K562 (cell line): ENCODE results near the gene TMEM131. TPM values are rescaled to one million over a fixed set of nuclear protein-coding genes. Genes with fewer than 3 reads are reported as not detected.
A peak's percentile ranks its signal among the peaks of the same experiment; 100 is the strongest.

ENCODE experiments used
- ATAC-seq: fragments of 200-7000 bp; cut with Tn5 transposase; 3 replicates; pipeline ENCODE4 v1.9.1; 2020; ENCODE audit warnings: moderate library complexity
- BruUV-seq: library from RNA; stranded (reverse); fragments of 400-500 nt; replicated peaks from 2 replicates; lab custom pipeline; 2021; lab: Mats Ljungman, UMichigan
- CTCF ChIA-PET: fragments of 300-600 bp; formaldehyde crosslinking; extraction: SDS; loops from one replicate; lab custom pipeline; 2021; ENCODE audit warnings: low intra/inter-chr PET ratio; lab: Yijun Ruan, JAX
- POLR2A ChIA-PET: fragments of 300-600, 350-650 bp; sonication (Branson Sonifier 250); formaldehyde crosslinking; extraction: SDS; loops from one replicate; lab custom pipeline; 2021; ENCODE audit warnings: antibody characterized with exemption, inconsistent platforms; lab: Yijun Ruan, JAX
- DNase-seq, 4 experiments: peaks; one replicate each; pipeline versions ENCODE4 v3.0.0 to v3.0.0-alpha.2; 2011 to 2018; ENCODE audit warnings: low spot score in 3 of 4, mixed read lengths in 3 of 4; ENCODE audit errors: extremely low read depth in 1 of 4
- FAIRE-seq: peaks from 2 replicates; lab custom pipeline; 2011; peaks lifted over from hg19 to GRCh38; lab: Jason Lieb, UNC
- H2AFZ ChIP-seq: 2 replicates; pipeline ENCODE4 v1.6.0; 2011; ENCODE audit warnings: low read depth, low read length, control low read depth, inconsistent platforms
- H3K27ac ChIP-seq: fragments of 200-600 bp; 3 replicates; pipeline ENCODE4 v1.8.0; 2011; ENCODE audit warnings: low read depth, mild to moderate bottlenecking, control low read depth, inconsistent platforms, low read length, moderate library complexity, mixed read lengths; ENCODE audit errors: extremely low read depth
- H3K27me3 ChIP-seq, 2 experiments: fragments of 300-600 bp in 1 of 2; 2 replicates in 1 of 2; 3 replicates in 1 of 2; pipeline versions ENCODE4 v1.6.0 to v1.8.0; 2011; ENCODE audit warnings: inconsistent platforms in 2 of 2, low read length in 2 of 2, mild to moderate bottlenecking in 1 of 2, mixed read lengths in 1 of 2, moderate library complexity in 1 of 2; ENCODE audit not compliant: control insufficient read depth in 2 of 2, insufficient read depth in 2 of 2
- H3K36me3 ChIP-seq: fragments of 300-600 bp; 3 replicates; pipeline ENCODE4 v1.8.0; 2011; ENCODE audit warnings: mild to moderate bottlenecking, low read length, inconsistent platforms; ENCODE audit not compliant: control insufficient read depth, insufficient read depth
- H3K4me1 ChIP-seq, 2 experiments: fragments of 200-600 bp in 1 of 2; replicated peaks in 1 of 2; 2 replicates in 1 of 2; 3 replicates in 1 of 2; pipeline versions ENCODE4 v1.5.1 to v1.8.0; 2011; ENCODE audit warnings: inconsistent platforms in 2 of 2, low read length in 2 of 2, mild to moderate bottlenecking in 1 of 2, mixed read lengths in 1 of 2, moderate library complexity in 1 of 2; ENCODE audit not compliant: control insufficient read depth in 2 of 2, insufficient read depth in 2 of 2
- H3K4me2 ChIP-seq: 2 replicates; pipeline ENCODE4 v1.6.1; 2011; ENCODE audit warnings: low read length, control low read depth, inconsistent platforms, mixed read lengths; ENCODE audit not compliant: insufficient read depth
- H3K4me3 ChIP-seq: fragments of 200-600 bp; sonication (generic), shearing (Covaris generic); 2 replicates; pipeline ENCODE4 v1.5.1; 2016; ENCODE audit warnings: control low read depth, inconsistent platforms
- H3K79me2 ChIP-seq: fragments of 200-600 bp; 3 replicates; pipeline ENCODE4 v1.8.0; 2011; ENCODE audit warnings: low read length, inconsistent platforms; ENCODE audit not compliant: control insufficient read depth, insufficient read depth
- H3K9ac ChIP-seq, 2 experiments: 2 replicates each; pipeline versions ENCODE4 v1.6.0 to v1.6.1; 2011; ENCODE audit warnings: low read depth in 2 of 2, low read length in 2 of 2, control low read depth in 1 of 2, inconsistent platforms in 1 of 2, mild to moderate bottlenecking in 1 of 2, mixed read lengths in 1 of 2; ENCODE audit not compliant: insufficient read depth in 1 of 2
- H3K9me1 ChIP-seq: one replicate; pipeline ENCODE4 v1.6.0; 2011; ENCODE audit warnings: inconsistent platforms, mild to moderate bottlenecking, low read length, moderate library complexity; ENCODE audit not compliant: control insufficient read depth, insufficient read depth
- H3K9me3 ChIP-seq: replicated peaks from 2 replicates; pipeline ENCODE4 v1.5.1; 2011; ENCODE audit warnings: low read depth, low read length, inconsistent platforms; ENCODE audit not compliant: control insufficient read depth, insufficient read depth
- H4K20me1 ChIP-seq: replicated peaks from 2 replicates; pipeline ENCODE4 v1.6.1; 2011; ENCODE audit warnings: low read length, inconsistent platforms, mixed read lengths; ENCODE audit not compliant: control insufficient read depth, insufficient read depth
- CBFA2T3 ChIP-seq: fragments of 450-650 bp; IDR thresholded peaks from 2 replicates; pipeline ENCODE4 v1.6.1; 2017
- EGR1 ChIP-seq: fragments of 450-650 bp; conservative IDR thresholded peaks from 2 replicates; pipeline ENCODE4 v1.6.1; 2017; ENCODE audit warnings: mild to moderate bottlenecking
- ETV1 ChIP-seq: fragments of 450-650 bp; conservative IDR thresholded peaks from 2 replicates; pipeline ENCODE4 v1.6.1; 2016; ENCODE audit warnings: missing genetic modification characterization, control low read depth, low read depth, missing compliant biosample characterization
- HDAC1 ChIP-seq, 2 experiments: fragments of 450-650 bp; IDR thresholded peaks; 2 replicates each; pipeline ENCODE4 v1.6.1; 2016 to 2017; ENCODE audit warnings: inconsistent platforms in 1 of 2, mild to moderate bottlenecking in 1 of 2, moderate library complexity in 1 of 2
- LEF1 ChIP-seq: fragments of 450-650 bp; IDR thresholded peaks from 2 replicates; pipeline ENCODE4 v1.6.1; 2016; ENCODE audit warnings: mild to moderate bottlenecking
- MTA1 ChIP-seq: fragments of 450-650 bp; IDR thresholded peaks from 2 replicates; pipeline ENCODE4 v1.6.1; 2017; ENCODE audit warnings: borderline replicate concordance
- MTF1 ChIP-seq: fragments of 250-450 bp; sonication (Bioruptor Pico); IDR thresholded peaks from 2 replicates; pipeline ENCODE4 v1.9.0; 2021; ENCODE audit warnings: moderate library complexity, mild to moderate bottlenecking, inconsistent platforms, borderline replicate concordance
- NELFE ChIP-seq: IDR thresholded peaks from 2 replicates; pipeline ENCODE4 v1.6.1; 2011; ENCODE audit warnings: mild to moderate bottlenecking; ENCODE audit not compliant: insufficient read depth, insufficient read length
- RBBP5 ChIP-seq: fragments of 200-600 bp; sonication (generic); IDR thresholded peaks from 2 replicates; pipeline ENCODE4 v1.6.1; 2012; ENCODE audit warnings: borderline replicate concordance, mild to moderate bottlenecking, low read length, control low read depth, inconsistent platforms; ENCODE audit not compliant: insufficient read depth, poor library complexity, severe bottlenecking
- SIX5 ChIP-seq, 2 experiments: IDR thresholded peaks; 2 replicates each; pipeline ENCODE4 v1.6.1; 2011; ENCODE audit warnings: low read length in 2 of 2, borderline replicate concordance in 1 of 2, low read depth in 1 of 2, mild to moderate bottlenecking in 1 of 2, moderate library complexity in 1 of 2; ENCODE audit not compliant: insufficient read depth in 1 of 2
- SMARCB1 ChIP-seq: IDR thresholded peaks from 2 replicates; pipeline ENCODE4 v1.6.1; 2011; ENCODE audit warnings: improper control_type of control experiment, low read depth; ENCODE audit not compliant: insufficient read length
- STAT5A ChIP-seq: IDR thresholded peaks from 2 replicates; pipeline ENCODE4 v1.6.1; 2012; ENCODE audit warnings: low read length, inconsistent platforms, borderline replicate concordance
- ZNF282 ChIP-seq: sonication (generic); formaldehyde crosslinking; IDR thresholded peaks from 2 replicates; pipeline ENCODE4 v1.8.1; 2023; ENCODE audit warnings: missing genetic modification reagents
- ZNF354B ChIP-seq: fragments of 250-450 bp; sonication (Bioruptor Pico); IDR thresholded peaks from 2 replicates; pipeline ENCODE4 v1.4.0; 2020
- WGBS: fragments of 100-300 bp; shearing (Covaris generic); methylation state at CpG from one replicate; pipeline ENCODE4 v1.1.6; 2016; ENCODE audit warnings: low coverage, mixed read lengths; ENCODE audit not compliant: insufficient coverage; ENCODE audit errors: missing lambda C conversion rate; 5-methylcytosine and 5-hydroxymethylcytosine counted together
- in situ Hi-C: fragments of 300-500 bp; cut with MboI; formaldehyde crosslinking; loops from 4 replicates; pipeline ENCODE4 v1.15.0; 2018; ENCODE audit warnings: inconsistent platforms, mixed read lengths
- intact Hi-C: fragments of 100-400 bp; cut with micrococcal nuclease; formaldehyde crosslinking; loops from 2 replicates; pipeline ENCODE4 v1.14.2; 2022
- polyA plus RNA-seq, 8 experiments: library from polyadenylated mRNA; depleted of rRNA in 4 of 8; stranded (reverse) in 5 of 8; unstranded in 3 of 8; fragments of >200 nt; fragmentation: Nextera tagmentation in 2 of 8; fragmentation: Illumina TruSeq in 1 of 8; extraction: Ambion mirVana in 2 of 8; extraction: Trizol in 1 of 8; gene quantifications; 2 replicates each; pipeline versions ENCODE4 v1.2.1 to v1.2.3, GENCODE V29; 2011 to 2014; ENCODE audit warnings: inconsistent platforms in 1 of 8, missing spikeins in 1 of 8
- total RNA-seq, 7 experiments: library from RNA; depleted of rRNA in 6 of 7; stranded (reverse); fragments of >200 nt in 6 of 7; fragmentation: Illumina TruSeq in 2 of 7; extraction: Trizol in 2 of 7; gene quantifications; 2 replicates each; pipeline versions ENCODE4 v1.2.1 to v1.2.3, GENCODE V29; 2011 to 2021; ENCODE audit warnings: low replicate concordance in 1 of 7
- TF ChIP-seq, protein P1 (sequence below): fragments of 450-650 bp; IDR thresholded peaks from 2 replicates; pipeline ENCODE4 v1.7.0; 2016; ENCODE audit warnings: borderline replicate concordance

TMEM131 gene
- total and polyA plus RNA-seq, 9 of the 15 experiments (the other 6 are each of a cell fraction or from before 2014, with no cell fraction given), result 2.5 to 21.1 (median 12.4) TPM

DNA sequence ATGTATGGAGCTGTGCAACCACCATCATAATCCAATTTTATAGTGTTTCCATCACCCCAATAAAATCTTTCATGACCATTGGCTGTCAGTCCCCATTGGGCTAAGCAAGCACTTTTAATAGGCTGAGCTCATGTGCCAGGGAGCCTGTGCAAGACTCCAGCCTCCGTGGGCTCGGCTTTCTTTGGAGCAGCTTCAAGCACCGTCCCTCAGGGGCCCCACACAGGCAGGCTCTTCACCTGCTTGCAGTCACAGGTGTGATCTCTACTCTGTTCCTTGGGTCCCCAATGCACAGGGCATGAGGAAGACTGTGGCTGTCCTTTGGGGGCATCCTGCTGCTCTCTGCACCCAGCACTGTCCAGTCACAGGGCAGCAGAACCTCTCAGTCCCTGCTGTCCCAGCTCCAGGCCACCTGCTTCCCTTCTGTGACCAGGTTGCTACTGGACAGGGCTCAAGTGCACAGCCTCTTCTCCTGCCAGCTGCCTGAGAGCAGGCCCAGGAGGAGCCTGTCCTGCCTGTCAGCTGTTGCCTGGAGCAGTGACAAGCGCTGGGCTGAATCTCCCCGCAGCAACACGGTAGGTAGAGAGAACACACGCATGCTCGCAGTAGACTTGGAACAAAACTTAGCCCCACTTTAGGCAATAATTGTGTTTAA is 40.7 kb upstream of the TMEM131 start:
- FAIRE-seq, result no peak
- ChIA-PET POLR2A (interaction anchor here (0.6 to 1.7 kb wide), 5 partner anchors 9 to 205 kb away, joined by 3 to 5 read pairs (median 3); no protein-coding TSS in a partner anchor), CTCF (no interaction called here)
- no peak; the same call in 2 of the 3 replicates for ATAC-seq
- Histone ChIP-seq H3K36me3 (no peaks in the 10 kb centered on the region), H3K4me1 (peaks cover 0 to 7% of the 10 kb centered on the region in 2 experiments; a peak in 3 of 5 replicates), H2AFZ (no peak overlapping the region), H3K27ac (no peak overlapping the region), H3K27me3 (peaks cover 0 to 14% of the 10 kb centered on the region in 2 experiments; a peak in 2 of 5 replicates), H3K79me2 (no peaks in the 10 kb centered on the region), H3K4me2 (no peak overlapping the region), H3K4me3 (no peak overlapping the region), H3K9me3 (no peaks in the 10 kb centered on the region), H3K9me1 (no peaks in the 10 kb centered on the region), H3K9ac (no peak overlapping the region), H4K20me1 (no peaks in the 10 kb centered on the region)
- BruUV-seq, result no TSS peak
- no peak for DNase-seq
- TF ChIP-seq HDAC1 (IDR thresholded peaks at IDR 0.05), result no peak
- no peak for TF ChIP-seq ETV1
- no peak for TF ChIP-seq STAT5A
- TF ChIP-seq NELFE, result no peak
- 49% methylated on average over 8 of the region's 8 CpGs for WGBS
- intact Hi-C loops, result no loop called here
- in situ Hi-C loops, result no loop called here

DNA sequence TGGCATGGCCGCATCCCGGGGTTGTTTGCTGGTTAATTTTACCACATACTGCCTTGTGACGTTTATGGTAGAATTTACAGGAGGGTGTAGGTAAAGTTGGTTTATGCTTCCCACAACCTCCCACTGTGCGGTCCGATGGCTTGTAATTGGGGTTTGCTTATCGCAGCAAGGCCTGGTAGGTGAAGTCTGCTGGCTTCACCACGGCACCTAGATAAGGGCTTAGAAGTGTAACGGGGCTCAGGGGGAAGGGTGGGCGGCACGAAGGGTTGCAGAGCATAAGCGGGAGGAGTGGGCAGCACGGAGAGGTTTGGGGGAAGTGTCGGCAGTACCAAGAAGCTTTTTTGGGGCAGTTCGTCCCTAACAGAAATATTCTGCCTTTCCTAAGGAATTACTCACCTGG is 39.0 kb upstream of the TMEM131 start:
- H3K9me1 ChIP-seq, result no peaks in the 10 kb centered on the region
- in situ Hi-C loops (no loop called here), intact Hi-C loops (no loop called here)
- H3K27ac ChIP-seq, result no peak overlapping the region
- H3K4me1 ChIP-seq, result peaks cover 0 to 7% of the 10 kb centered on the region in 2 experiments; a peak in 3 of 5 replicates
- H3K79me2 ChIP-seq, result no peaks in the 10 kb centered on the region
- ChIA-PET POLR2A (no interaction called here), CTCF (no interaction called here)
- no peaks in the 10 kb centered on the region for H3K9me3 ChIP-seq
- FAIRE-seq (peak; percentile 87), ATAC-seq (peak; percentile 85), DNase-seq (peak in 2 of 4 experiments; percentile 29 to 72)
- BruUV-seq, result no TSS peak
- no peaks in the 10 kb centered on the region for H3K36me3 ChIP-seq
- no peak overlapping the region; a peak in 1 of 4 replicates for H3K9ac ChIP-seq
- H2AFZ ChIP-seq, result peak overlapping the region; percentile 57; the same call in 1 of the 2 replicates
- no peak overlapping the region for H3K4me3 ChIP-seq
- H3K4me2 ChIP-seq, result peak overlapping the region; percentile 45
- H3K27me3 ChIP-seq, result peaks cover 0 to 6% of the 10 kb centered on the region in 2 experiments; a peak in 2 of 5 replicates
- no peaks in the 10 kb centered on the region for H4K20me1 ChIP-seq
- whole genome bisulfite sequencing, result 4% methylated on average over 14 of the region's 14 CpGs
- TF ChIP-seq RBBP5 (no peak), LEF1 (no peak), EGR1 (peak; percentile 60; the same call in 1 of the 2 replicates), ZNF282 (CRISPR knock-in tag) (no peak), SMARCB1 (no peak), MTA1 (no peak), CBFA2T3 (peak; percentile 83), MTF1 (CRISPR knock-in tag) (no peak), SIX5 (IDR thresholded peaks at IDR 0.05; ENCODE audit: borderline replicate concordance in 1 of 2, insufficient read depth in 1 of 2, low read depth in 1 of 2, low read length in 2 of 2) (no peak), ZNF354B (CRISPR knock-in tag) (no peak)
- TF ChIP-seq, protein P1, sequence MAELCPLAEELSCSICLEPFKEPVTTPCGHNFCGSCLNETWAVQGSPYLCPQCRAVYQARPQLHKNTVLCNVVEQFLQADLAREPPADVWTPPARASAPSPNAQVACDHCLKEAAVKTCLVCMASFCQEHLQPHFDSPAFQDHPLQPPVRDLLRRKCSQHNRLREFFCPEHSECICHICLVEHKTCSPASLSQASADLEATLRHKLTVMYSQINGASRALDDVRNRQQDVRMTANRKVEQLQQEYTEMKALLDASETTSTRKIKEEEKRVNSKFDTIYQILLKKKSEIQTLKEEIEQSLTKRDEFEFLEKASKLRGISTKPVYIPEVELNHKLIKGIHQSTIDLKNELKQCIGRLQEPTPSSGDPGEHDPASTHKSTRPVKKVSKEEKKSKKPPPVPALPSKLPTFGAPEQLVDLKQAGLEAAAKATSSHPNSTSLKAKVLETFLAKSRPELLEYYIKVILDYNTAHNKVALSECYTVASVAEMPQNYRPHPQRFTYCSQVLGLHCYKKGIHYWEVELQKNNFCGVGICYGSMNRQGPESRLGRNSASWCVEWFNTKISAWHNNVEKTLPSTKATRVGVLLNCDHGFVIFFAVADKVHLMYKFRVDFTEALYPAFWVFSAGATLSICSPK, result no peak
